ENCODE results near the gene SOAT2. TPM values are rescaled to one million over a fixed set of nuclear protein-coding genes. Genes with fewer than 3 reads are reported as not detected.
A peak's percentile ranks its signal among the peaks of the same experiment; 100 is the strongest.

SOAT2 gene
- total RNA-seq, 1 donor from 2014 or later, result 0.18 TPM

- DNase-seq (ENCODE audit: low spot score), result peak; percentile 98
Observed at GRCh38 chr12:53079226-53080117, 23.8 kb upstream of the SOAT2 start, which contains the start of gene SPRYD3. SPRYD3 (minus strand) TSS chr12:53079390; CDS start chr12:53079333, 57 bp downstream.

GRCh38 chr12:53082637-53083175 lies 20.6 kb upstream of the SOAT2 start:
- no peak for DNase-seq (ENCODE audit: low spot score)

- no peak for DNase-seq (ENCODE audit: low spot score)
Observed at GRCh38 chr12:53086361-53086760, 16.9 kb upstream of the SOAT2 start.

DNA sequence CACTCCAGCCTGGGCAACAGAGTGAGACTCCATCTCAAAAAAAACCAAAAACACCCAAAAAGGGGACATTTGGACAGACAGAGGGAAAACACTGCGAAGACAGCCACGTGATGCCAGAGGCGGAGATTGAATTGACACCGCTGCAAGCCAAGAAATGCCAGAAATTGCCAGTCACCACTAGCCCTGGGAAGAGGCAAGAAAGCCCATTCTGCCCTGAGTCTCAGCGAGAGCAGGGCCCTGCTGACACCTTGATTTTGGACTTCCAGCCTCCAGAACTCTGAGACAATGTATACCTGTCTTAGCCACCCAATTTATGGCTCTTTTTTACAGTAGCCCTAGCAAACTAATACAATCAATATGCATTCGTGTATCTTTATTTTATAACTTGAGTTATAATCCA lies 13.2 kb upstream of the SOAT2 start:
- DNase-seq (ENCODE audit: low spot score), result no peak

GRCh38 chr12:53090554-53090953 lies 12.7 kb upstream of the SOAT2 start:
- DNase-seq (ENCODE audit: low spot score), result no peak

GRCh38 chr12:53091756-53092155 lies 11.5 kb upstream of the SOAT2 start:
- DNase-seq (ENCODE audit: low spot score), result peak; percentile 18

DNA sequence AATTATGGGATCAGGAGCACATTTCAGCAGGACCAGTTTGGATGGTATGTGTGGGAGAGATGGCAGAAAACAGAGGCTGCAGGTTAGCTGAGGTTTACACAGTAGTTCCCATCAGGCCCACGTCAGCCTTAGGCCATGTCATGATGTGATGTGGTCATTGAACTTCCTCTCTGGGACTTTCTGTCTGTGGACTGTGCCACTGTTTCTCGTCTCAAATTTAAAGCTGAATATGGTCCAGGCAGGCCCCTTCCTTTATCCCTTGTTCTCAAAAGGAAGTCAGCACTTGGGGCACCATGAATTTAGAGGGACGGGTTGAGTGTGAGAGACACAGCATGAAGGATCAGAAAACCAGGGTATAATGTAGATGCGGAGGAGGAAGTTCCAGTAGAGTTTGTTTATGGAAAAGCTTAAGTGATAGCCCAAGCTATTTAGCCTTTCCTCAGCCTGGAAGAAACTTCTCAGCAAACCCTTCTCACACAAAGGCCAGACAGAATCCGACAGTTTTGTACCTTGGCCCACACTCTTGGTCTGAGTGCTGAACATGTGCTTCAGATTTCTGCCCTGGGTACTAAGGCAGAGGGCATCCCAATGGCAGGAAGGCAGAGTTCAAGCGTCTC lies 9.4 kb upstream of the SOAT2 start:
- DNase-seq (ENCODE audit: low spot score), result peak; percentile 37

- peak; percentile 41 for DNase-seq (ENCODE audit: low spot score)
Observed at GRCh38 chr12:53094394-53094787, 8.9 kb upstream of the SOAT2 start.

GRCh38 chr12:53094796-53095595 lies 8.3 kb upstream of the SOAT2 start:
- DNase-seq (ENCODE audit: low spot score), result peak; percentile 35

- peak; percentile 32 for DNase-seq (ENCODE audit: low spot score)
Observed at GRCh38 chr12:53095596-53095895, 7.7 kb upstream of the SOAT2 start.

GRCh38 chr12:53096089-53096741 lies 7.1 kb upstream of the SOAT2 start:
- peak; percentile 75 for DNase-seq (ENCODE audit: low spot score)

GRCh38 chr12:53096759-53097158 lies 6.5 kb upstream of the SOAT2 start:
- DNase-seq (ENCODE audit: low spot score), result peak; percentile 52

GRCh38 chr12:53097207-53097563 lies 6.1 kb upstream of the SOAT2 start:
- DNase-seq (ENCODE audit: low spot score), result peak; percentile 46

DNA sequence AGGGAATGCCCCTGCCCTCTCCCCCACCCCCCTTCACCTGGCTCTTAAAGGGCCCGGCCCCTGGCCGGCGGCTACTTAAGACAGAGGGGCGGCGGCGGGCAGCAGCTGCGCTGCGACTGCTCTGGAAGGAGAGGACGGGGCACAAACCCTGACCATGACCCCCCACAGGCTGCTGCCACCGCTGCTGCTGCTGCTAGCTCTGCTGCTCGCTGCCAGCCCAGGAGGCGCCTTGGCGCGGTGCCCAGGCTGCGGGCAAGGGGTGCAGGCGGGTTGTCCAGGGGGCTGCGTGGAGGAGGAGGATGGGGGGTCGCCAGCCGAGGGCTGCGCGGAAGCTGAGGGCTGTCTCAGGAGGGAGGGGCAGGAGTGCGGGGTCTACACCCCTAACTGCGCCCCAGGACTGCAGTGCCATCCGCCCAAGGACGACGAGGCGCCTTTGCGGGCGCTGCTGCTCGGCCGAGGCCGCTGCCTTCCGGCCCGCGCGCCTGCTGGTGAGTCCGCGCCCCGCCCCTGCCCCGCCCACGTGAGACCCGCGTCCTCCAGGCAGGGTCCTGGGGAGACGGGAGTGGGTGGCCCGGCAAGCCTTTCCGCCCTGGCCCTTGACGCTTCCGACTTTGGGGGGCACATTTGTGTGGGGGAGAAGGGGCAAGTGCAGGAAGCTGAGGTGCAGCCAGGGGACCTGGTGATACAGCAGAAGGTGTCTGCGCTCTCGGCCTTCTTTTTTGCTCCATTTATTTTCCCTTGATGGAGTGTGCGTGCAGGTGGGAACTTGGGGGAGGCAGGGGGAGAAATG lies 5.5 kb upstream of the SOAT2 start, which contains the start of gene IGFBP6:
Gene IGFBP6, plus strand, starts transcription at position 104 of the 790 bp plus-strand sequence. Its CDS starts 51 bp downstream, at position 155.
- peak; percentile 73 for DNase-seq (ENCODE audit: low spot score)

GRCh38 chr12:53098354-53098981 lies 4.8 kb upstream of the SOAT2 start:
- DNase-seq (ENCODE audit: low spot score), result peak; percentile 73

- DNase-seq (ENCODE audit: low spot score), result peak; percentile 95
Observed at GRCh38 chr12:53099071-53099882, 4.0 kb upstream of the SOAT2 start.

GRCh38 chr12:53100466-53101151 lies 2.7 kb upstream of the SOAT2 start:
- DNase-seq (ENCODE audit: low spot score), result peak; percentile 41

GRCh38 chr12:53101266-53101665 lies 2.0 kb upstream of the SOAT2 start:
- no peak for DNase-seq (ENCODE audit: low spot score)
